Measurements from ENCODE around the gene TEX9.
A peak's percentile ranks its signal among the peaks of the same experiment; 100 is the strongest.

Gene TEX9

GRCh38 chr15:56454836-56455235, 89.6 kb downstream of the TEX9 start:
- no peak for DNase-seq (ENCODE audit: low read depth)

GRCh38 chr15:56456229-56456628, 91.0 kb downstream of the TEX9 start:
- no peak for DNase-seq (ENCODE audit: low read depth)

DNA sequence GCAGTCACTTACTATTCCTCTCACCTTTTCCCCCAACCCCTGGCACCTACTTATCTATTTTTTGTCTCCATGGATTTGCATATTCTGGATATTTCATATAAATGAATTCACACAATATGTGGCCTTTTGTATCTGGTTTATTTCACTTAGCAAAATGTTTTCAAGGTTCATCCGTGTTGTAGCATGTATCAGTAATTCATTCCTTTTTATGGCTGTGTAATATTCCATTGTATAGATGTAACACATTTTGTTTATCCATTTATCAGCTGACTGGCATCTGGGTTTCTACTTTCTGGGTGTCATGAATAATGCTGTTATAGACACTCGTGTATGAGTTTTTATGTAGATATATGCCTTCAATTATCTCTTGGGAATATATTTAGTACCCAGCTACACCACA, 93.9 kb downstream of the TEX9 start:
- DNase-seq (ENCODE audit: low read depth), result no peak

GRCh38 chr15:56460071-56460470, 94.8 kb downstream of the TEX9 start:
- DNase-seq (ENCODE audit: low read depth), result no peak

- DNase-seq (ENCODE audit: low read depth), result no peak
Measured at GRCh38 chr15:56460947-56461346, 95.7 kb downstream of the TEX9 start.

DNA sequence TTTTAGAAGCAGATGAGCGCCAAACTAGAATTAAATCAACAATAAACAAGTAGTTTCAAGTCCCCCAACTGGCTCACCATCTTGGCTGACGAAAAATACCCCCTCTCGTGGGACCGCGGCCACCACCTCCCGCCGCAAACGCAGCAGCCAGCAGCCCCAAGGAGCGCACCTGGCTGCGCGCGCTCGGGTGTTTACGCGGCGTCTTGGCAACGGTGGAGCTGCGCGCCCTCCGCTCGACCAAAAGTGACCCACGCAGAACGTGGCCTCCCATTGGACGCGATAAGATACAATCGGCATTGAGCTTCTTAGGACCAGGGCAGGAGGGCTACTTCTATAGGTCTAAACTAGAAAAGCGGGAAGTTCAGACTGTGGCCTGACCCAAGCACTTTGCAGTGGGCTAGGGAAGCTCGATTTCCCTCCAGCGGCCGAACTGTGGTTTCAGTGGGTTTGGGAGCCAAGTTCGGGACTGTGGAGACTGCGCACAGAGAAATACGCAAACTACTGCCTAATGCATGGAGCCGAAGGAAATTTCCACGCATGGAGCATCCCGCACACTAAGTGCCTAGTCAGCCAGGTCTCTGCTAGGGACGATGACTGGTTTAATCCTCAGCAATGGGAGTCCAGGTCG, 99.8 kb downstream of the TEX9 start, which contains the start of gene MNS1:
Gene MNS1 (minus strand): TSS at position 245 of the 628 bp plus-strand sequence. CDS start 165 bp downstream, at position 80.
- peak; percentile 89 for DNase-seq (ENCODE audit: low read depth)

DNA sequence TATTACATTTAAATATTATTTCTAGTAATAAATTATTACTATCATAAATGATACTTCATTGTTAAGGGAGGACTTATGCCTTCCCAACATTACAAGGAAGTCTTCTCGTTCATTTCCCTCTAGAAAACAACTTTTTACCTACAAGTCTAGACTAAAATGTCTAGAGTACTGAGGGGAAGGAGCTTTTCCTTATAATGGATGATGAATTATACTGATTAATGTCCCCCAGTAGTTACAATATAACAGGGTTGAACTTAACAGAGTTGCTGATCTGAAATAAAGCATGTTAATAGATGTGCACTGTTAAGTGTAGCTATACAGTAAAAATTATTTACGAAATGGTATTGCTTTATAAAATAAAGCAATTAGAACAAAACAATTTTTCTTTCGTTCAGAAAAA, 102.4 kb downstream of the TEX9 start:
- DNase-seq (ENCODE audit: low read depth), result no peak

GRCh38 chr15:56468401-56468800, 103.2 kb downstream of the TEX9 start:
- no peak for DNase-seq (ENCODE audit: low read depth)

DNA sequence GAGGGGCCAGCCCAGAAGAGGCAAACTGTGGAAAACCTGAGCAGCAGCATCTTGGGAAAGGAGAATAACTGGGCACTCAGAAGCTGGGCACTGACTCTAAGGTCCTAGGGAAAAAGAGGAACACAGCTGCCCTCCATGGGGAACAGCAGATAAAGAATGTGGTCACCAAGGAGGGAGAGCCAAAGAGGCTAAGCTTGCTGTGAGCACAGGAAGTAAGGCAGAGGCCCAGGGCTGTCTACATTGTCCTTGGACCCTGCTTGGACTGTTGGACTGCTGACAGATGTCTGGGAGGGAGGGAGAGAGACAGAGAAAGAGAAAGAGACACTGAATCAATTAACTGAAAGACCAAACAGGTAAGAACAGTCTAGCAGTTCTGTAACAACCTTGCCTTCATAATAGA, 104.3 kb downstream of the TEX9 start:
- no peak for DNase-seq (ENCODE audit: low read depth)

DNA sequence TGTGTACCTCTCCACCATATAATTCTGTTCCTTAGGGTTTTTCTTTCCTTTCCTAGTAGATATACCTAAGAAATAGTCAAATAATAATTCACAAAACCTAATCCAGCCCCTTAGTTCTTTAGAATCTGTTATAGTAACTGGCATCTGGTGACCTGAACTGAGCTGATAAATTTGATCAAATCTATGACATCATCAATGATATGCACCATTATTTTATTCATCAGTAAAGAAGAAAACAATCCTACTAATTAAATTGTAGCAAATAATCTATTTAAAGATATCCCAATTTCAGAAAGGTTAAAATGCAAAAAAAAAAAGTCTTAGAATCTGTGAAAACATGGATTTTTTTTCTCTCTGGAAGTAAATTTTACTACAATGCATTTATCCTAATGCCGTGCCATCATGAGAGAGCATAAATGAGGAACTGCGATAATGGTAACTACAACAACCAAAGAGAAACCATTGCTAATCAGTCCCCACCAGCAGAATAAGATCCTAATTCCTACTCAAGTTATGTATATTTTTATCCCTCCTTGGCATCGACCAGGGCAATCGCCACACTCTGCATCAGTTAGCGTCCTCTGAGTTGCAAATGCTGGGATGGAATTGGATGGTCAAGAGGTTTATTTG, 106.3 kb downstream of the TEX9 start:
- DNase-seq (ENCODE audit: low read depth), result no peak

- no peak for DNase-seq (ENCODE audit: low read depth)
Measured at GRCh38 chr15:56472278-56472677, 107.1 kb downstream of the TEX9 start.

GRCh38 chr15:56473017-56473416, 107.8 kb downstream of the TEX9 start:
- DNase-seq (ENCODE audit: low read depth), result no peak

GRCh38 chr15:56475351-56475750, 110.1 kb downstream of the TEX9 start:
- DNase-seq (ENCODE audit: low read depth), result no peak
